Activated CD4-positive, alpha-beta T cell treated with anti-CD3 and anti-CD28 coated beads, Interleukin-2, Interleukin-6, amounts not matched to agents 100 ng/mL and 50 ng/mL, durations not matched to agents 16 hours and 8 hours (primary cell): ENCODE data around the gene BEX3.
A peak's percentile ranks its signal among the peaks of the same experiment; 100 is the strongest.
"Not testable (repeated sequence)": the region's sequence is repeated elsewhere in the genome, so short reads cannot be mapped to it uniquely, and the experiment has no call there.

ENCODE experiments used
- DNase-seq: peaks from one replicate; pipeline ENCODE4 v3.0.0-alpha.2; 2020

Gene BEX3

DNA sequence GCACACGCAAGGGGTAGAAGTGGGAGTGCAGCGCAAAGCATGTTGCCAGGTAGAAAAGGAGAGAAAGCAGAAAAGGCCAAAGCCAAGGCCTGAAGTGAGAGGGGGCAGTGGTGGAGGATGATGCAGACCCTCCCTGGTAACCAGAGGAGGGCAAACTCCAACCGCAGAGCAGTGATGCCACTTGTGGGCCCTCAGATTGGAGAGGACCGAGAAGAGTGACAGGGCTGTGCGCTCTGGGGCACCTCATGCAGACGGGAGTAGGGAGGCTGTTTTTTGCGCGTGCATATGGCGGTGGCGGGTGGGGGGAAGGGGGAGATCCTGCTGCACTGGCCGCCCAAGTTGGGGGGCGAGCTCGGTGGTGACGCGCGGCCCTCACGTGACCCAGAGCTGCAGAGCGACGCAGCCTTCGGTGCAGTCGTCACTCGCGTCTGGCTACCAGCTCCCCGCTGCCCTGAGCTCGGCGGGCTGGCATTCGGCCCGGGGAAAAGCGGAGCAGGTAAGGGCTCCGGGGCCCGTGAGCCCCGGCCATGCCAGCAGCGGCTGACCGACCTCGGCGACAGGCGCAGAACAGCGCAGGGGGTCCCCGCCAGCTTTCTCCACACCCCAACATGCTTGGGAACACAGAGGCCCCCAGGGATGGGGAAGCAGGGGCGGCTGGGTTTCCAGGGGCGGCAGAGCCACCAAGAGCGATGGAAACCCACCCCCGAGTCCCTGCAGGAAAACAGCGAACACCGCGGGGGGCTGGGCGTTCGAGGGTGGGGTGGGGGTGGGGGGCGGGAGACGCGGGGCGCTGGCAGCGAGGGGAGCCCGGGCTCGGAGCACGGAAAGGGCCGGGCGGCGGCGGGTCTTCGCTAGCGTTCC, at the start of gene BEX3:
Gene BEX3, plus strand, starts transcription at position 421 of the 861 bp plus-strand sequence. CDS start 984 bp downstream, outside the sequence.
- peak; percentile 37 for DNase-seq

DNA sequence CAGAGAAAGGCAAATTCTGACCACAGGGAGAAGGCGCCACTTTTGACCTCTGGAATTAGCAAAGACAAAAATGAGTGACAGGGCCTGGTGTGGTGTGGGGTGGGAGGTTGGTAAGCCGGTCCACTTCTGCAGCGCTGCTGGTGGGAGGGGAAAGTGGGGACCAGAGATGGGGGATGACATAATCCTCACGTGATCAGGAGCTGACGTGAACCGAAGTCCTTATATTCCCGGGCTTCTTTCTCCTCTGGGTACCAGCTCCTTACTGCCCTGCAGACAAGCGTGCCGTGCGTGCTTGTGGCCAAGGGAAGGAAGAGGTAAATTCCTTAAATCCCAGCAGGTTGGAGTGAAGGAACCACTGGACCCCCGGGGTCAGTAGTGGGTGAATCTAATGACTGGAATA, 46.3 kb upstream of the BEX3 start, which contains the start of gene TCEAL7:
Gene TCEAL7, plus strand, starts transcription at position 249 of the 400 bp plus-strand sequence. CDS start 1,165 bp downstream, outside the sequence.
- DNase-seq = no peak

DNA sequence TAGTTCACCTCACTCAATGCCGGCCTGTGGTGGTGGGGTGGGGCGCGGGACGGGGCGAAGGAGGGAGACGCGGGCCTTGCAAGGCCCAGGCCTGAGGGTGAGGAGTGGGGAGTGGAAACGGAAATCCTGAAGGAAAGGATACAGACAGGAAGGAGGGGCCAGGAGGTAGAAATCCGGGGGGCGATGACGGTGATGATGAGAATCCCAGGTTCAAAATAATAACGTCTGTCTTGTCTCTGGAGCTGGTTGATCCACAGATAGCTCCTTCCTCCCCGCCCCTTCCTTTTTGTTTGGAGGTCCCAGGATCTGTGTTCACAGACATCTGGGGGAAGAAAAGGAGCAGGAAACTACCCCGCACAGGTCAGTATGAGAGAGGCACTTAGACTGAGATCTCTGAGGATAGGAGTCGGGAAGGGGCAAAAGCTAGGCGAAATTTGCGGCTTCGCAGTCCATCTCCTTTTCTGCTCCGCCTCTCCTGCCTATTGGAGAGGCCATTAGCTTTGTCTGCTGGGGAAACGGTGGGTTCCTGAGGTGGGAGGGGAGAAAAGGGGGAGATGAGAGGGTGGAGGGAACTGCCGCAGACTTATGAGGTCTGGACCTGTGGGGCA, 45.6 kb upstream of the BEX3 start:
- DNase-seq = no peak

DNA sequence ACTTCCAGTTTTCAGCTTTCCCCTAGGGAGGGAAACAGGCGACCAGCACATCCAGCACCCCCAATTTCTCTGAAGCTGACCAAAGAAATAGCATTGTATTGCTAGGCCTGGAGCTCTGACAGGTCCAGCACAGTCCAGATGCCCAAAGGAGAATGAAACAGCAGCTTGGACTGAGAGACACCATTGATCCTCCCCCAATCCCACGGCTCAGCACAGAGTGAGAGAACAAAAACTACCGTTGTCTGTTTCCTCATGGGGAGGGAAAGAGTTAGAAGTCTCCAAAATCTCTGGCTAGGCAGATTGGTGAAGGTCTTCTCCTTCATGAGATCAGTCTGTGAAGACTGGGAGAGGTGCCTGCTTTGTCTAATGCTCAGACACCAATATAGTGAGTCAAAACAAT, 37.7 kb upstream of the BEX3 start:
- no peak for DNase-seq

DNA sequence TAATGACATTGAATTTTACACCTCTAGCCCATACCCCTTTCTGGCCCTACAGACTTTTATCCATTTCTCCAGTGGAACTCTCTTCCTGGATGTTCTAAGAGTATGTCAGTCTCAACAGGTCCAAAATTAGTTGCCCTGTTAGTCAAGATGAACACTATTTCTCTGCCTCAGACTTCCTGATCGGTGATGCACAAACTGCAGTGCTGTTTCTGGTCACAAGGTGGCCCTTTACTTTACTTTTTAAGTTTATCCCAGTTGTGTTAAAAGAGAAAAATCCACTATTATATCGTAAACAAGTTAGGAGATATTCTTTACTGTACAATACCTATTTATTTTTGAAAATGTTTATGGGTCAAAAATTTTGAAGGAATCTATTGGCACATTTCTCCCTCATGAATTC, 33.2 kb upstream of the BEX3 start:
- peak; percentile 31 for DNase-seq

DNA sequence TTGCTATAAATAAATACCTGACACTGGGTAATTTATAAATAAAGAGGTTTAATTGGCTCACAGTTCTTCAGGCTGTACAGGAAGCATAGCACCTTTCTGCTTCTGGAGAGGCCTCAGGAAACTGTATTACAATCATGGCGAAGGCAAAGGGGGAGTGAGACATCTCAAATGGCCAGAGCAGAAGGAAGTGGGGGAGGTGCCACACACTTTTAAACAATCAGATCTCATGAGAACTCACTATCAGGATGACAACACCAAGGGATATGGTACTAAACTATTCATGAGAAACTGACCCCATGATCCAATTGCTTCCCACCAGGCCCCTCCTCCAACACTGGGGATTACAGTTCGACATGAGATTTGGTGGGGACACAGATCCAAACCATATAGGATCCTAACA, 31.7 kb upstream of the BEX3 start:
- no peak for DNase-seq

DNA sequence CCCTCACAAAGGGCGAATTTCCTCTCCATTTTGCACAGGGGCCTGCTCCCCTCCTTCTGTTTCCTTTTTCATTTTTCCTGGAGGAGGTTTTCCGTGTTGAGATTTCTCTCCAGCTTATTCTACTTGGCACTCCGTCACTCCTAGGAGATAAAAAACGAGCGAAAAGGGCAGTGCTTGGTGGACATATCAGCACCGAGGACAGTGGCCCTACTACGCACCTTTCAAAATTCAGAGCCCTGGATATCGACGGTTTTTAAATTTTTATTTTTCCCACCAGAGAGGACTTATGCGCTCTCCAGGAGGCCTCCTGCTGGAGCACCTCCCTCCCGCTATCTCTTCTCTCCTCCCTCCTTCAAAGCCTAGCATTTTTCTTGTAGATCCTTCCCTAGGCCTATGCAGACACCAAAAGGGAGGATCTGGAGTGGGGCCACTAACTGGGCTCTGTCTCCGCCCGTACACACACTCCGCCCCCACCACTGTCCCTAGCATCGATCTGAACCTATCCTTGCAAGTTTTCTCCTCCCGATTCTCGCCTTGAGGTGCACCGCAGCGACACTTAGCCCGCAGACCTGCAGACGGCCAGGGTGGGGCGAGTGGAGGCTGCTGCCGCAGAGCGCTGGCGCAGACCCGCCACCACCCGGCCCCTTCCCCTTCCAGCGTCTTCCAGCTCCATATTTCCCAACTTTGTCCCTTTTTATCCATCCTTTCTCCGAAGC, 28.5 kb upstream of the BEX3 start:
- DNase-seq = no peak

DNA sequence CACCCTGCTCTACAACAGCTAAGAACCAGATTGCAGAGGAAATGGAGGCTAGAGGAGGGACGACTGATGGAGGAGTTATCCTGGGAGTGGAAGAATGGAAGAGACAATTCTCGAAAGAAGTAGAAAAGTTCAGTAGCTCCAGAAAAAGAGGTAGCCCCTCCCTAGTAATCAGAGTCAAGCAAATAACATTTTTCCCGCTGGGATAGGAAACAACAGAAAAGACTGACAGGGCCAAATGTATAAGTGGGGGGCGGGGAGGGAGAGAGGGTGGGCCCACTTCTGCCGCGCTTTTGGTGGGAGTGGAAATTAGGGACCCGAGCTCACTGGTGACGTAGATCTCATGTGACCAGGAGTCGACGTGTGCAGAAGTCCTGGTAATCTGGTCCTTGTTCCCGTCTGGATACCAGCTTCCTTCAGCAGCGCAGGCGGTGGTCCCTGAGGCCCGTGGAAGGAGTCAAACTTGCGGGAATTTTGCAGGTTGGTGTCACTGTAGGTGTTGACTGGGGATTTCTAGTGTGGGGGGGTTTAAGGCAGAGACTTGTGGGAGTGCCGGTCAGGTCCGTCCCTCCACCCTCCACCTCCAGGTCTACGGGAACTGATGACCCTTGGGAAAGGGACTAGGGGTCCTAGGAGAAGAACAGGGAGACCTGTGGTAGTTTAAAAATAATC, 20.1 kb upstream of the BEX3 start, which contains the start of gene TCEAL9:
Gene TCEAL9, plus strand, starts transcription at position 377 of the 669 bp plus-strand sequence. CDS start 1,179 bp downstream, outside the sequence.
- DNase-seq = no peak

DNA sequence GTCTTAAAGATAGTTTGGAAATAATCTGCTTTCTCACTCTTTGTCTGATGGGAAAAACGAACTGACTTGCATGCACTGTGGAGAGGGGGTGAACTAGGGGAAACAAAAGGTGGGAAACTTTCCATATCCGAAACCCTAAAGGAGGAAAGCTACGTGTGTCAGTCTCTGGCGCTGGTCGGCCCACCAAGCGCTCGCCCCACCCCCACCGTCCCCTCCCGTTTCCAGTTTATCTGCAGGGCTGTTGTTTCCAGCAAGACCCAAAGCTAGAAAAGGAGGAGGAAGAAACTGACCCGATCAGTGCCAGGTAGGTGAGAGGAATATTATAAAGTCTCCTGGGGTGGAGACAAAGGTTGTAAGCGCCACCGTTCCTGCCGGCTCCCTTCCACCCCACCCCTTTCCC, 19.5 kb upstream of the BEX3 start:
- DNase-seq = no peak

DNA sequence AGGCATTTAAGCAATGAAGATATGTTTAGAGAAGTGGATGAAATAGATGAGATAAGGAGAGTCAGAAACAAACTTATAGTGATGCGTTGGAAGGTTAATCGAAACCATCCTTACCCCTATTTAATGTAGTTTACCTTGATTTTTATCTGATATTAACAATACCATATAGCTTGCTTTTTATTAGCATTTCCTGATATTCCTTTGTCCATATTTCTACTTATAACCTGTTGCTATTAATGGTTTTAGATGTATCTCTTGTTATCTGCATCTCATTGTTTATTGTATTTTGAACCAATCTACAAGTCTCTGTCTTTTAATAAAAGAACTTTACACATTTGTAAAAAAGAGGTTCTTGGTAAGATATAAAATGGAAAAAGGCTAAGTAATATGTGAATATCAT, 18.5 kb upstream of the BEX3 start:
- DNase-seq = no peak

DNA sequence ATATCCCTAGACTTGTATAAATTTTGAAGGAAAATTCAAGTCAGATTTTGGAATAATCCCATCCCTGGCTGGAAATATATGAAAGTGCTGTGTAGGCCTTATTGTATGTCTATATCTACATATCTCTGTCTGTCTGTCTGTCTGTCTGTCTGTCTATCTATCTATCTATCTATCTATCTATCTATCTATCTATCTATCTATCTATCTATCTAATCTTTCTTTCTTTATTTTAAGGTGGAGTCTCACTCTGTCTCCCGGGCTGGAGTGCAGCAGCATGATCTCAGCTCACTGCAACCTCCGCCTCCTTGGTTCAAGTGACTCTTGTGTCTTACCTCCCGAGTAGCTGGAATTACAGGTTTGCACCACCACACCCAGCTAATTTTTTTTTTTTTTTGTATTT, 16.7 kb upstream of the BEX3 start:
- not testable (repeated sequence) for DNase-seq

DNA sequence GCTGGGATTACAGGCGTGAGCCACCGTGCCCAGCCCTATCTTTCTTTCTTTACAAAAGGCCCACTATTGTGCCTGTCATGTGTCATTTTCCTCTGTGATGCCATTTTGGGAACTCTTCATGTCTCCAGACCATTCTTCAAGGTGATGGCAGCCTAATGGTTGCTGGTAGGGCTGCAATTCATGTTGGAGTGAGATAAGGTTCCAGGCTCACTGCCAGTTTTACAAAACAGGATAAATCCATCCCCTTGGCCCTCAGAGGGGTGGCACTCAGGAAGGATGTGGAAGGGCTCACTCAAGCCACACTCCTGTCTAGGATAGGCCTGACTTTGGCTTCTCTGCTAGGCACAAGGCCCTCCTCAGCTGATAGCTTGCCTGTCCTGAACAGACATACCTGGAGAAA, 16.2 kb upstream of the BEX3 start:
- DNase-seq = no peak

DNA sequence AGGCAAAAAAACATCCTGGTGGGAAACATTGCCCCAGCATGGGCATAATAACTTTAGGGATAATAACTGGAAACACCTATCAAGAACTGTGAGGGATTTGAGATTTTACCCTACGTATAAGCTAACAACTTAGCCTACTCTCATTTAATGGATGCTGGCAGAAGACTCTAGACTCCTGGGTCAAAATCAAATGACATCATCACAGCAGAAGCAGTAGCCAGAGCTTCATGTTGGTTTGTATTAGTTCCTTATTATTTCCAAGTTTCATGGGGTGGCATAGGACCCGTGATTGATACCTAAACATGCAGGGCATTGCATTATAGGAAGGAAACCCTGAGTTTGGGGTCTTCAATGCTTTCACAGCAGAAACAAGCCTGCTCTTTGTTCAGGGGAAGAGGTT, 15.4 kb upstream of the BEX3 start:
- DNase-seq = no peak

DNA sequence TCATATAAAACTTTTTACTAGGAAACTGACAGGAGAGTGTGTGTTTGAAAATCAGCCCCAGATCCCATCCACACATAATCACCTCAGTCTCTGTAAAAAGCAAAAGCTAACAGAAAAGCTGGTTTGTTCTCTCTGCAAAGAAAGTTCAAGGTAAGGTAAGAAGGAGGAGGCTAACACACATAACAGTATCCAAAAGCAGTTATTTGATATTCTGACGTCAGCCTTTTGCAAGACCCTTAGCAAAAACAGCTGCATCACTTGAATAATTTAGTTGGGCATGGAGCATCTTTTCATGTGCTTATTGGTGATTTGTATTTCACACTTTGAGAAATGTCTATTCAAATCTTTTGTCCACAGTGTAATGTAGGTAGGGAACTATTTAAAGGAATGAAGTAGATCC, 14.5 kb upstream of the BEX3 start:
- DNase-seq = no peak

DNA sequence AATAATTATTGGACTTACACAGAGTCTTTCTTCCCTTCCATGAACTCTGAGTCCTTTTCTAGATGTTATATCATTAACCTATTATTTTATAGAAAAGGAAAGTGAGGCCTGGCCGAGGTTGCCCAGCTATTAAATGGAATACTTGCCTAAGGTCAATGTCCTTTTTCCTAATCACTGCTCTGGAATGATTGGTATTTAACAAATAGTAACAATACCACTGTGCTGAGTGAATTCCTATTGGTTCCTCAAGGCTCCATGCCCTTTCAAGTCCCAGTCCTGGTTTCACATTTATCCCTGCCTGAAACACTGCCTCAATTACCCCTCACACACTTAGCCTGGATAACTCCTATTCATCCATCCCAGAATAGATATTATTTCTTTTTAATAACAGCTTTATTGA, 13.9 kb upstream of the BEX3 start:
- no peak for DNase-seq

DNA sequence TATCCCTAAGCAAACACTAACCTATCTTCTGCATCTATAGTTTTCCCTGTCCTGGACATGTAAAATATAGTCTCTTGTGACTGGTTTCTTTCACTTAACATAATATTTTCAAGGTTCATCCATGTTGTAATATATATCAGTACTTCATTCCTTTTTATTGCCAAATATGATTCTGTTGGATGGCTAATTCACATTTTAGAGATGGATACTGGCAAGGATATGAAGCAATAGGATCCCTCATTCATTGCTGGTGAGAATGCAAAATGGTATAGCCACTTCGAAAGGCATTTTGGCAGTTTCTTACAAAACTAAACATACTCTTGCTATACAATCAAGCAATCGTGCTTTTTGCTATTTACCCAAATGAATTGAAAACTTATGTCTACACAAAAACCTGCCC, 13.3 kb upstream of the BEX3 start:
- no peak for DNase-seq

DNA sequence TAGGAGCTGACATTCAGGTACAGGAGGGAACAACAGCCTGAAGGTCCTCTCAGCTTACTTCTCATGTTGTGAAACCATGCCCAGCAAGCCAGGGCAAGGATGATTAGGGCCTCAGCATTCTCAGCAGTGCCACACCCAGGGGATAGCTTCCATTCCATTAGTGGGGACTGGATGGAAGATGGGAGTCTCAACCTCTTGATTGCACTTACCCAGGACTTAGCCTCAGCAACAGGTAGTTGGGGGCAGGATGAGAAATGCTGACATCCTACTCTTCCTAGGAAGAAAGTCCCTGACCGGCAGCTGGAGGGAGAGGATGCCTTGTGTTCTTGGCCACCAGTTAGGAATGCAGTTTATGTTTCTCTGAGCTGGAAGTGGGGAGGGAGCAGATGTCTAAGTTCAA, 8.8 kb upstream of the BEX3 start:
- DNase-seq = no peak

DNA sequence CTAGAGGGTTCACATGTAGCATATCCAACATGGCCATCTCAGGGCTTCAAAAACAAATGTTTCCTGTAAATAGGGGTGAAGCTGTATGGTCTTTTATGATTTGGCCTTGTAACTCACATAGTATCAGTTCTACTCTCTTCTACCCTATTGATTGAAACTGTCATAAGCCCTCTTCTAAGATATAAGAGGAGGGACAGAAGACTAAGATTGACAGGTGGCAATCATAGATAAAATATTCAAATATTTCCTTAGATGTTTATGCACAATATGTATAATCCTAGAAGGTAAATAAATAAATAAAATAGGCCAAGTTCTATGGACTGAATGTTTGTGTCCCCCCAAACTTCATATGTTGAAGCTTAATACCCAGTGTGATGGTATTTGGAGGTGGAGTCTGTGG, 6.9 kb upstream of the BEX3 start:
- no peak for DNase-seq

DNA sequence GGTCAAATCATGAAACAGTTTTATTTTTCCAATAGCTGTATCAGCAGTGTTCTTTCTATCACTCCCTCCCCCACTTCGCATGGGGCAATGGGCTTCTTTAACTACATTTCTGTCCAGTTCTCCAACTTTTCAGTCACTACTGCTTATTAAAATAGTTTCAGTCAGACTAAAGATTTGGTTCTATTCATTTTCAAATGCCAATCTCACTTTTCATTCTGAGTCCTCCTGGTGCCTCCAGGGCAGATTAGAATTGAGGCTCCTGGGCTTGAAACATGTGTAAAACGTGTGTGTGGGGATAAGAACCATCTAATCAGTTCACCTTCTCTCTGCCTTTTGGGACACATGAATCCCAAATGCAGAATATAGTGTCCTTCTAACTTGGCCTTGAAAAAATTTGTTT, 3.5 kb upstream of the BEX3 start:
- DNase-seq = no peak

DNA sequence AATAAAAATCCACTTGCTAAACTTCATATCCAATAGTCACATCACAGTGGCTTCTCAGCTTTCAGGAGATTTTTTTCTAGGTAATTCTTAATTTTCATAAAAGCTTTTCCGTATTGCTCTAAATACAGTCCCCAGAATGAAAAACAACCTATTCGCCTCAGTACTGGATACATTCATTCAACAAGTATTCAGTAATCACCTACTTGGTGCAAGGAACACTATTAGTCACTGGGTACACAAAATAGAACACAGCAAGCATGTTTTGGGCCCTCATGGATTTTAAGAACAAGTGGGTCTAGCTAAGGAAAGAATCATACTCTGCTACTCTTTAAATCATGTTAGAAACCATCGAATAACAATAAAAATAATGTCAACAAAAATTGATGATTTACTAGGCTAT, 2.8 kb upstream of the BEX3 start:
- DNase-seq = no peak

DNA sequence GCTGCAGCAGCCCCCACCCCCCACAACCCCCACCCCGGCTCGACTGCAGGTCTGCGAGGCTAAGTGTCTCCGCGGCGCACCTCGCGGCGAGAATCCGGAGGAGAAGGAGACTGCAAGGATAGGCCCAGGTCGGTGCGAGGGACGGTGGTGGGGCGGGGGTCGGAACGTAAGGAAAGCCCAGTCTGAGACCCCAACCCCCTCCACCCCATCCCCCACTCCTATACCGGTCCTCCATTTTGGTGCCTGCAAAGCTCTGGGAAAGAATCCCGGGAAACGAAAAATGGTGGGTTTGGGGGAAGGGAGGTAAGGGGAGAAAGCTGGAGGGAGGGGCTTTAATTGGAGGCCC, 614 bp downstream of the BEX3 start:
- no peak for DNase-seq

DNA sequence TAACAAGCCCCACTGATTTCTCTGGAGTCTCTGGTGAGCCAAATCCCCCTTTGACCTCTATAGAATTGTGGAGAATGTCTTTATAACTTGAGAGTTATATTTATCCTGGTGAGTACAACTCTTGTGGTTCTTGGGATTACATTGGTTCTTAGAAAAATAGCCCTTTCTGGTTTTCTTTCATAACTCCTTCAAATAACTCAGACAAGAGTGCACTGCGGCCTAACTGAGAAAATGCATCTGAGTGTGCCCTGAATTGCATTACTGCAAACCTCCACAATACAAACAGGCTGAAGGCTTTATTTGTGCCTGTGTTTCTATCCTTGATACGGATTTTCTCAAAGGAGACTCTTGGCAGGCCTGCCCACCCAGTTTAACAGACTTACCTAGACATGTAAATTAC, 2.7 kb downstream of the BEX3 start:
- no peak for DNase-seq

DNA sequence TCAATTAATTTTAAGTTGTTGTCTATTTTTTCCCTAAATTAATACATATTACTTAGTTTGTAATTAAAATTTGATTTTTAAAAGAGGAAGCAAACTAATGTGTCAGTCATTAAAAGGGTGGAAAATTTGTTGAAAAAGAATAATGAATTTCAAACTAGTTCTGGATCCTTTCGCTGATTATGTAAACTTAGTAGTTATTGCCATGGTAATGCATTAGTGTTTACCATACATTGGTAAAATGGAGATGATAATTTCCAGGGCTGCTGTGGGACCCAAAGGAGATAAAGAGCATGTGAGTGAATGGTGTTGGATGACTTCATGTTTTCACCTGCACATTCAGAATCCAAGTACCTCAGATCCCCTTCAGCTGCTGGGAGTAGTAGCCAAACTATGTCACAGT, 6.5 kb downstream of the BEX3 start:
- no peak for DNase-seq
